HG02852 (cell line): Measurements from ENCODE around the gene IL17A.

Experiments
- ATAC-seq: cut with Tn5 transposase; IDR thresholded peaks from one replicate; pipeline ENCODE4 v1.9.1; 2021; ENCODE audit warnings: mild to moderate bottlenecking, moderate library complexity; ENCODE audit not compliant: unreplicated experiment

IL17A gene

GRCh38 chr6:52210227-52210626, 24.1 kb downstream of the IL17A start:
- ATAC-seq: peak; percentile 82

GRCh38 chr6:52213127-52213526, 27.0 kb downstream of the IL17A start:
- no peak for ATAC-seq

GRCh38 chr6:52215787-52216186, 29.6 kb downstream of the IL17A start:
- ATAC-seq: no peak

- peak; percentile 66 for ATAC-seq
These were observed 30.9 kb downstream of the IL17A start for GRCh38 chr6:52216932-52217575.

GRCh38 chr6:52217761-52218160, 31.6 kb downstream of the IL17A start:
- no peak for ATAC-seq

- ATAC-seq: peak; percentile 90
These were observed 35.1 kb downstream of the IL17A start for GRCh38 chr6:52221302-52221701.

- peak; percentile 100 for ATAC-seq
These were observed 41.3 kb downstream of the IL17A start for GRCh38 chr6:52227495-52227894.

- no peak for ATAC-seq
These were observed 44.5 kb downstream of the IL17A start for GRCh38 chr6:52230685-52231084.

GRCh38 chr6:52231406-52232127, 45.4 kb downstream of the IL17A start:
- ATAC-seq: no peak

- no peak for ATAC-seq
These were observed 46.8 kb downstream of the IL17A start for GRCh38 chr6:52233005-52233404.

GRCh38 chr6:52233975-52234823, 48.0 kb downstream of the IL17A start:
- ATAC-seq: peak; percentile 94
